Measurements from ENCODE around the gene ELMO2. TPM values are rescaled to one million over a fixed set of nuclear protein-coding genes. Genes with fewer than 3 reads are reported as not detected.

Gene ELMO2
- total and polyA plus RNA-seq, 9 of the 15 experiments (the other 6 are each of a cell fraction or from before 2014, with no cell fraction given): 7.5 to 21.5 (median 15.9) TPM

- peak in 1 of 2 experiments; percentile 54; a peak in 1 of 4 replicates for TF ChIP-seq SIN3A (IDR thresholded peaks at IDR 0.05; ENCODE audit: borderline replicate concordance in 2 of 2, control insufficient read depth in 1 of 2, low read depth in 2 of 2, low read length in 2 of 2)
- no peak for TF ChIP-seq ZNF324 (CRISPR knock-in tag; IDR thresholded peaks at IDR 0.05)
- TF ChIP-seq, protein P1, sequence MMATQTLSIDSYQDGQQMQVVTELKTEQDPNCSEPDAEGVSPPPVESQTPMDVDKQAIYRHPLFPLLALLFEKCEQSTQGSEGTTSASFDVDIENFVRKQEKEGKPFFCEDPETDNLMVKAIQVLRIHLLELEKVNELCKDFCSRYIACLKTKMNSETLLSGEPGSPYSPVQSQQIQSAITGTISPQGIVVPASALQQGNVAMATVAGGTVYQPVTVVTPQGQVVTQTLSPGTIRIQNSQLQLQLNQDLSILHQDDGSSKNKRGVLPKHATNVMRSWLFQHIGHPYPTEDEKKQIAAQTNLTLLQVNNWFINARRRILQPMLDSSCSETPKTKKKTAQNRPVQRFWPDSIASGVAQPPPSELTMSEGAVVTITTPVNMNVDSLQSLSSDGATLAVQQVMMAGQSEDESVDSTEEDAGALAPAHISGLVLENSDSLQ (IDR thresholded peaks at IDR 0.05): peak; percentile 100
- TF ChIP-seq RNF2 (IDR thresholded peaks at IDR 0.05): peak; percentile 55; the same call in 1 of the 2 replicates
- TF ChIP-seq, protein P2, sequence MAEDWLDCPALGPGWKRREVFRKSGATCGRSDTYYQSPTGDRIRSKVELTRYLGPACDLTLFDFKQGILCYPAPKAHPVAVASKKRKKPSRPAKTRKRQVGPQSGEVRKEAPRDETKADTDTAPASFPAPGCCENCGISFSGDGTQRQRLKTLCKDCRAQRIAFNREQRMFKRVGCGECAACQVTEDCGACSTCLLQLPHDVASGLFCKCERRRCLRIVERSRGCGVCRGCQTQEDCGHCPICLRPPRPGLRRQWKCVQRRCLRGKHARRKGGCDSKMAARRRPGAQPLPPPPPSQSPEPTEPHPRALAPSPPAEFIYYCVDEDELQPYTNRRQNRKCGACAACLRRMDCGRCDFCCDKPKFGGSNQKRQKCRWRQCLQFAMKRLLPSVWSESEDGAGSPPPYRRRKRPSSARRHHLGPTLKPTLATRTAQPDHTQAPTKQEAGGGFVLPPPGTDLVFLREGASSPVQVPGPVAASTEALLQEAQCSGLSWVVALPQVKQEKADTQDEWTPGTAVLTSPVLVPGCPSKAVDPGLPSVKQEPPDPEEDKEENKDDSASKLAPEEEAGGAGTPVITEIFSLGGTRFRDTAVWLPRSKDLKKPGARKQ (CRISPR knock-in tag; IDR thresholded peaks at IDR 0.05): no peak
- no peak for TF ChIP-seq E2F1 (CRISPR knock-in tag; IDR thresholded peaks at IDR 0.05)
- no peak for TF ChIP-seq HCFC1 (IDR thresholded peaks at IDR 0.05; ENCODE audit: low read depth, low read length)
- peak; percentile 58; the same call in 1 of the 2 replicates for TF ChIP-seq MYC (IDR thresholded peaks at IDR 0.05; ENCODE audit: low read depth, low read length)
- TF ChIP-seq MYC (CRISPR knock-in tag; IDR thresholded peaks at IDR 0.05; ENCODE audit: borderline replicate concordance, low read depth): no peak
- peak; percentile 66; the same call in 1 of the 2 replicates for TF ChIP-seq TFAP4 (CRISPR knock-in tag; IDR thresholded peaks at IDR 0.05; ENCODE audit: borderline replicate concordance)
- no peak for TF ChIP-seq RAD21 (CRISPR knock-in tag; conservative IDR thresholded peaks at IDR 0.05 in 1 of 2, IDR thresholded peaks at IDR 0.05 in 1 of 2)
- peak in 1 of 2 experiments; percentile 4; a peak in 1 of 4 replicates for TF ChIP-seq NRF1 (conservative IDR thresholded peaks at IDR 0.05 in 1 of 2, IDR thresholded peaks at IDR 0.05 in 1 of 2)
- no peak for TF ChIP-seq BRF1 (IDR thresholded peaks at IDR 0.05; ENCODE audit: borderline replicate concordance, extremely low read depth, insufficient read length)
- peak; percentile 23; the same call in 1 of the 2 replicates for TF ChIP-seq EP400 (IDR thresholded peaks at IDR 0.05)
- no peak for TF ChIP-seq PHF21A (IDR thresholded peaks at IDR 0.05; ENCODE audit: borderline replicate concordance, low read depth)
- TF ChIP-seq, protein P3, sequence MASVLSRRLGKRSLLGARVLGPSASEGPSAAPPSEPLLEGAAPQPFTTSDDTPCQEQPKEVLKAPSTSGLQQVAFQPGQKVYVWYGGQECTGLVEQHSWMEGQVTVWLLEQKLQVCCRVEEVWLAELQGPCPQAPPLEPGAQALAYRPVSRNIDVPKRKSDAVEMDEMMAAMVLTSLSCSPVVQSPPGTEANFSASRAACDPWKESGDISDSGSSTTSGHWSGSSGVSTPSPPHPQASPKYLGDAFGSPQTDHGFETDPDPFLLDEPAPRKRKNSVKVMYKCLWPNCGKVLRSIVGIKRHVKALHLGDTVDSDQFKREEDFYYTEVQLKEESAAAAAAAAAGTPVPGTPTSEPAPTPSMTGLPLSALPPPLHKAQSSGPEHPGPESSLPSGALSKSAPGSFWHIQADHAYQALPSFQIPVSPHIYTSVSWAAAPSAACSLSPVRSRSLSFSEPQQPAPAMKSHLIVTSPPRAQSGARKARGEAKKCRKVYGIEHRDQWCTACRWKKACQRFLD (CRISPR knock-in tag; IDR thresholded peaks at IDR 0.05): peak; percentile 26; the same call in 1 of the 2 replicates
- TF ChIP-seq ZNF217 (CRISPR knock-in tag; IDR thresholded peaks at IDR 0.05): no peak
- no peak for TF ChIP-seq ZFP1 (CRISPR knock-in tag; IDR thresholded peaks at IDR 0.05)
- no peak for TF ChIP-seq ZNF239 (CRISPR knock-in tag; IDR thresholded peaks at IDR 0.05)
- no peak for TF ChIP-seq HNRNPLL (IDR thresholded peaks at IDR 0.05; ENCODE audit: low read depth, low read length, poor library complexity, severe bottlenecking)
Measured at GRCh38 chr20:46406200-46406985, at the start of gene ELMO2 (continued).
